Panc1 (cell line): ENCODE measurements around the gene LIME1. TPM values are rescaled to one million over a fixed set of nuclear protein-coding genes. Genes with fewer than 3 reads are reported as not detected.

ENCODE experiments used
- ATAC-seq: fragments of 200-7000 bp; cut with Tn5 transposase; 2 replicates; pipeline ENCODE4 v1.9.1; 2020; ENCODE audit warnings: mild to moderate bottlenecking, moderate library complexity
- BruUV-seq: library from RNA; stranded (reverse); fragments of 400-500 nt; replicated peaks from 2 replicates; lab custom pipeline; 2021; lab: Mats Ljungman, UMichigan
- CTCF ChIA-PET: fragments of 300-600 bp; sonication (Branson Sonifier 250); formaldehyde crosslinking; loops from one replicate; lab custom pipeline; 2022; ENCODE audit warnings: antibody characterized with exemption; lab: Charles Lee
- POLR2A ChIA-PET: fragments of 300-600 bp; sonication (Branson Sonifier 250); formaldehyde crosslinking; loops from one replicate; lab custom pipeline; 2022; ENCODE audit warnings: antibody characterized with exemption; lab: Charles Lee
- DNase-seq: peaks from one replicate; pipeline ENCODE4 v3.0.0-alpha.2; 2010; ENCODE audit warnings: low read depth, low spot score
- H3K27ac ChIP-seq: 2 replicates; pipeline ENCODE4 v1.5.1; 2011; ENCODE audit warnings: mild to moderate bottlenecking, low read length, inconsistent platforms
- H3K27me3 ChIP-seq: fragments of 200-500 bp; sonication (Bioruptor generic); 2 replicates; pipeline ENCODE4 v1.6.0; 2014; ENCODE audit warnings: low read length, inconsistent platforms; ENCODE audit not compliant: control insufficient read depth, insufficient read depth
- H3K36me3 ChIP-seq: fragments of 200-500 bp; sonication (Bioruptor generic); 2 replicates; pipeline ENCODE4 v1.5.1; 2014; ENCODE audit warnings: inconsistent platforms, mild to moderate bottlenecking, low read length, moderate library complexity; ENCODE audit not compliant: control insufficient read depth, insufficient read depth
- H3K4me1 ChIP-seq: 2 replicates; pipeline ENCODE4 v1.5.1; 2011; ENCODE audit warnings: inconsistent platforms, mild to moderate bottlenecking, low read length, moderate library complexity; ENCODE audit not compliant: control insufficient read depth, insufficient read depth
- H3K4me3 ChIP-seq, 2 experiments: 2 replicates each; pipeline ENCODE4 v1.5.1; 2011 to 2012; ENCODE audit warnings: low read depth in 2 of 2, low read length in 2 of 2, mild to moderate bottlenecking in 2 of 2, inconsistent platforms in 1 of 2, moderate library complexity in 1 of 2
- H3K9me3 ChIP-seq: fragments of 200-500 bp; sonication (Bioruptor generic); 2 replicates; pipeline ENCODE4 v1.5.1; 2014; ENCODE audit warnings: low read depth, mild to moderate bottlenecking, inconsistent platforms, low read length, moderate library complexity; ENCODE audit not compliant: control insufficient read depth, insufficient read depth
- POLR2AphosphoS5 ChIP-seq: IDR thresholded peaks from 2 replicates; pipeline ENCODE4 v1.6.1; 2012; ENCODE audit warnings: mild to moderate bottlenecking, low read depth, low read length, moderate library complexity
- SIN3A ChIP-seq: IDR thresholded peaks from 2 replicates; pipeline ENCODE4 v1.6.1; 2012; ENCODE audit warnings: low read depth, mild to moderate bottlenecking, low read length, moderate library complexity, borderline replicate concordance; ENCODE audit not compliant: insufficient read depth
- TCF7L2 ChIP-seq: IDR thresholded peaks from 2 replicates; pipeline ENCODE4 v1.6.1; 2011; ENCODE audit warnings: mild to moderate bottlenecking, low read depth, low read length, inconsistent platforms
- in situ Hi-C: cut with HindIII; loops from 2 replicates; pipeline ENCODE4 v1.10.0; 2016; ENCODE audit warnings: low sequenced_read_pairs, low pct_unique_long_range_greater_than_20kb
- intact Hi-C: fragments of 100-400 bp; cut with micrococcal nuclease; formaldehyde crosslinking; loops from one replicate; pipeline ENCODE4 v1.10.0; 2022; ENCODE audit not compliant: unreplicated experiment
- total RNA-seq: library from RNA; stranded (reverse); gene quantifications from one replicate; pipeline ENCODE4 v1.2.1, GENCODE V29; 2021; ENCODE audit not compliant: unreplicated experiment
- TF ChIP-seq, protein P1 (sequence below), 2 experiments: IDR thresholded peaks; 2 replicates each; pipeline ENCODE4 v1.6.1; 2011 to 2012; ENCODE audit warnings: low read depth in 2 of 2, control low read depth in 1 of 2, low read length in 1 of 2, mild to moderate bottlenecking in 1 of 2, moderate library complexity in 1 of 2; ENCODE audit not compliant: insufficient read depth in 1 of 2
- TF ChIP-seq, protein P2 (sequence below): fragments of 450-650 bp; IDR thresholded peaks from 2 replicates; pipeline ENCODE4 v1.5.1; 2017; ENCODE audit warnings: mild to moderate bottlenecking

LIME1 gene
- total RNA-seq, 1 experiment from 2014 or later, result 15.2 TPM

DNA sequence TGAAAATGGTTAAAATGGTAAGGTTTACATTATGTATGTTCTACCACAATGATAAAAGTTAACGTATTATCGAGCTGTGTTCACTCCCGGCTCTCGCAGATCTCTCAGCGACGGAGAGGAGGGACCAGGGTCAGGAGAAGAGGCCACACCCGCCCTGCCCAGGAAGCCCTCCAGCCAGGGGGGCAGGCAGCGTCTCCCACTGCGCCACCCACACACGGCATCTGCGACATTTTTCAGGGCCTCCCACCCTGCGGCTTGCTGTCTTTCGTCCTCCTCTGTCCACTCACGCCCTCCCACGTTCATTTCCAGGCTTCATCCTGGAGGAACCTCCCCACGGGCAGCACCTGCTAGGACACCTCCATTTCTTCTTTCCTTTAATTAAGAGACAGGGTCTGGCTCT is 51.3 kb downstream of the LIME1 start:
- ChIA-PET CTCF (no interaction called here), POLR2A (interaction anchor here (0.6 kb wide), 1 partner anchor 50 kb away, joined by 3 read pairs; no protein-coding TSS in a partner anchor)
- in situ Hi-C loops, result no loop called here
- no TSS peak for BruUV-seq
- intact Hi-C loops, result no loop called here
- no peak for ATAC-seq
- Histone ChIP-seq H3K27me3 (no peaks in the 10 kb centered on the region), H3K36me3 (no peaks in the 10 kb centered on the region), H3K27ac (no peak overlapping the region), H3K9me3 (no peaks in the 10 kb centered on the region), H3K4me1 (no peaks in the 10 kb centered on the region), H3K4me3 (no peak overlapping the region)
- no peak for TF ChIP-seq POLR2AphosphoS5
- TF ChIP-seq, protein P1, sequence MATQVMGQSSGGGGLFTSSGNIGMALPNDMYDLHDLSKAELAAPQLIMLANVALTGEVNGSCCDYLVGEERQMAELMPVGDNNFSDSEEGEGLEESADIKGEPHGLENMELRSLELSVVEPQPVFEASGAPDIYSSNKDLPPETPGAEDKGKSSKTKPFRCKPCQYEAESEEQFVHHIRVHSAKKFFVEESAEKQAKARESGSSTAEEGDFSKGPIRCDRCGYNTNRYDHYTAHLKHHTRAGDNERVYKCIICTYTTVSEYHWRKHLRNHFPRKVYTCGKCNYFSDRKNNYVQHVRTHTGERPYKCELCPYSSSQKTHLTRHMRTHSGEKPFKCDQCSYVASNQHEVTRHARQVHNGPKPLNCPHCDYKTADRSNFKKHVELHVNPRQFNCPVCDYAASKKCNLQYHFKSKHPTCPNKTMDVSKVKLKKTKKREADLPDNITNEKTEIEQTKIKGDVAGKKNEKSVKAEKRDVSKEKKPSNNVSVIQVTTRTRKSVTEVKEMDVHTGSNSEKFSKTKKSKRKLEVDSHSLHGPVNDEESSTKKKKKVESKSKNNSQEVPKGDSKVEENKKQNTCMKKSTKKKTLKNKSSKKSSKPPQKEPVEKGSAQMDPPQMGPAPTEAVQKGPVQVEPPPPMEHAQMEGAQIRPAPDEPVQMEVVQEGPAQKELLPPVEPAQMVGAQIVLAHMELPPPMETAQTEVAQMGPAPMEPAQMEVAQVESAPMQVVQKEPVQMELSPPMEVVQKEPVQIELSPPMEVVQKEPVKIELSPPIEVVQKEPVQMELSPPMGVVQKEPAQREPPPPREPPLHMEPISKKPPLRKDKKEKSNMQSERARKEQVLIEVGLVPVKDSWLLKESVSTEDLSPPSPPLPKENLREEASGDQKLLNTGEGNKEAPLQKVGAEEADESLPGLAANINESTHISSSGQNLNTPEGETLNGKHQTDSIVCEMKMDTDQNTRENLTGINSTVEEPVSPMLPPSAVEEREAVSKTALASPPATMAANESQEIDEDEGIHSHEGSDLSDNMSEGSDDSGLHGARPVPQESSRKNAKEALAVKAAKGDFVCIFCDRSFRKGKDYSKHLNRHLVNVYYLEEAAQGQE (IDR thresholded peaks at IDR 0.05; ENCODE audit: insufficient read depth in 1 of 2, low read depth in 2 of 2, low read length in 1 of 2), result no peak
- TF ChIP-seq TCF7L2, result no peak
- no peak for TF ChIP-seq SIN3A
- TF ChIP-seq, protein P2, sequence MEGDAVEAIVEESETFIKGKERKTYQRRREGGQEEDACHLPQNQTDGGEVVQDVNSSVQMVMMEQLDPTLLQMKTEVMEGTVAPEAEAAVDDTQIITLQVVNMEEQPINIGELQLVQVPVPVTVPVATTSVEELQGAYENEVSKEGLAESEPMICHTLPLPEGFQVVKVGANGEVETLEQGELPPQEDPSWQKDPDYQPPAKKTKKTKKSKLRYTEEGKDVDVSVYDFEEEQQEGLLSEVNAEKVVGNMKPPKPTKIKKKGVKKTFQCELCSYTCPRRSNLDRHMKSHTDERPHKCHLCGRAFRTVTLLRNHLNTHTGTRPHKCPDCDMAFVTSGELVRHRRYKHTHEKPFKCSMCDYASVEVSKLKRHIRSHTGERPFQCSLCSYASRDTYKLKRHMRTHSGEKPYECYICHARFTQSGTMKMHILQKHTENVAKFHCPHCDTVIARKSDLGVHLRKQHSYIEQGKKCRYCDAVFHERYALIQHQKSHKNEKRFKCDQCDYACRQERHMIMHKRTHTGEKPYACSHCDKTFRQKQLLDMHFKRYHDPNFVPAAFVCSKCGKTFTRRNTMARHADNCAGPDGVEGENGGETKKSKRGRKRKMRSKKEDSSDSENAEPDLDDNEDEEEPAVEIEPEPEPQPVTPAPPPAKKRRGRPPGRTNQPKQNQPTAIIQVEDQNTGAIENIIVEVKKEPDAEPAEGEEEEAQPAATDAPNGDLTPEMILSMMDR, result no peak
- DNase-seq, result no peak

Other genes with a start within 250 kb of the LIME1 start
- gene EEF1A2, start 237.6 kb upstream of the LIME1 start, total RNA-seq, result 178 TPM
- 241 TPM for gene PPDPF, start 215.9 kb upstream of the LIME1 start, total RNA-seq
- gene PTK6, start 199.3 kb upstream of the LIME1 start, total RNA-seq, result 6.5 TPM
- not detected for gene SRMS, start 188.9 kb upstream of the LIME1 start, total RNA-seq
- 1.3 TPM for gene FNDC11, start 182.5 kb upstream of the LIME1 start, total RNA-seq
- gene HELZ2, start 162.4 kb upstream of the LIME1 start, total RNA-seq, result 41.5 TPM
- 13.1 TPM for gene GMEB2, start 109.6 kb upstream of the LIME1 start, total RNA-seq
- 42.7 TPM for gene STMN3, start 83.2 kb upstream of the LIME1 start, total RNA-seq
- gene RTEL1, start 78.4 kb upstream of the LIME1 start, total RNA-seq, result 26.1 TPM
- gene TNFRSF6B, start 40.0 kb upstream of the LIME1 start, total RNA-seq, result not detected
- gene ARFRP1, start 28.7 kb upstream of the LIME1 start, total RNA-seq, result 57.9 TPM
- 35.8 TPM for gene ZGPAT, start 28.6 kb upstream of the LIME1 start, total RNA-seq
- gene SLC2A4RG, start 3.1 kb downstream of the LIME1 start, total RNA-seq, result 166 TPM
- 15.2 TPM for gene ZBTB46, start 94.6 kb downstream of the LIME1 start, total RNA-seq
- not detected for gene ABHD16B, start 124.8 kb downstream of the LIME1 start, total RNA-seq
- gene TPD52L2, start 128.6 kb downstream of the LIME1 start, total RNA-seq, result 113 TPM
- gene DNAJC5, start 158.5 kb downstream of the LIME1 start, total RNA-seq, result 59.5 TPM
- gene UCKL1, start 219.8 kb downstream of the LIME1 start, total RNA-seq, result 47.4 TPM
- gene ZNF512B, start 233.3 kb downstream of the LIME1 start, total RNA-seq, result 17.9 TPM
- gene SAMD10, start 243.0 kb downstream of the LIME1 start, total RNA-seq, result 8.8 TPM
- gene PRPF6, start 244.5 kb downstream of the LIME1 start, total RNA-seq, result 88.4 TPM